ENCODE results near the gene DAPK1. TPM values are rescaled to one million over a fixed set of nuclear protein-coding genes. Genes with fewer than 3 reads are reported as not detected.

The DAPK1 gene
- total and polyA plus RNA-seq, 2 donors, result 12.1 to 79.2 TPM

- no peaks in the 10 kb centered on the region for H3K36me3 ChIP-seq (ENCODE audit: insufficient read depth)
- no peak overlapping the region for H3K27ac ChIP-seq (ENCODE audit: low read depth)
- no peaks in the 10 kb centered on the region for H3K4me1 ChIP-seq (ENCODE audit: insufficient read depth)
- 94% methylated on average over 1 of the region's 1 CpG for WGBS
- H3K4me3 ChIP-seq (ENCODE audit: low read depth, low read length), result no peak overlapping the region
- no peak for DNase-seq (ENCODE audit: extremely low spot score)
Observed at GRCh38 chr9:87717456-87717855, 219.8 kb downstream of the DAPK1 start.

- no peak overlapping the region for H3K4me3 ChIP-seq (ENCODE audit: low read depth, low read length)
- H3K4me1 ChIP-seq (ENCODE audit: insufficient read depth), result no peaks in the 10 kb centered on the region
- no peaks in the 10 kb centered on the region for H3K36me3 ChIP-seq (ENCODE audit: insufficient read depth)
- DNase-seq (ENCODE audit: extremely low spot score), result no peak
- H3K27ac ChIP-seq (ENCODE audit: low read depth), result no peak overlapping the region
- WGBS, result 94% methylated on average over 3 of the region's 3 CpGs
Observed at GRCh38 chr9:87718231-87718630, 220.6 kb downstream of the DAPK1 start.

GRCh38 chr9:87718852-87719612 is 221.4 kb downstream of the DAPK1 start:
- Histone ChIP-seq H3K36me3 (ENCODE audit: insufficient read depth) (no peaks in the 10 kb centered on the region), H3K4me3 (ENCODE audit: low read depth, low read length) (no peak overlapping the region), H3K4me1 (ENCODE audit: insufficient read depth) (no peaks in the 10 kb centered on the region), H3K27ac (ENCODE audit: low read depth) (no peak overlapping the region)
- WGBS, result 94% methylated on average over 6 of the region's 6 CpGs
- DNase-seq (ENCODE audit: extremely low spot score), result no peak

- no peaks in the 10 kb centered on the region for H3K36me3 ChIP-seq (ENCODE audit: insufficient read depth)
- 96% methylated on average over 2 of the region's 2 CpGs for WGBS
- no peak for DNase-seq (ENCODE audit: extremely low spot score)
- H3K4me1 ChIP-seq (ENCODE audit: insufficient read depth), result no peaks in the 10 kb centered on the region
- H3K4me3 ChIP-seq (ENCODE audit: low read depth, low read length), result no peak overlapping the region
- no peak overlapping the region for H3K27ac ChIP-seq (ENCODE audit: low read depth)
Observed at GRCh38 chr9:87720173-87720572, 222.5 kb downstream of the DAPK1 start.

- Histone ChIP-seq H3K36me3 (ENCODE audit: insufficient read depth) (no peaks in the 10 kb centered on the region), H3K4me1 (ENCODE audit: insufficient read depth) (no peaks in the 10 kb centered on the region), H3K4me3 (ENCODE audit: low read depth, low read length) (no peak overlapping the region), H3K27ac (ENCODE audit: low read depth) (no peak overlapping the region)
- 93% methylated on average over 5 of the region's 5 CpGs for WGBS
- no peak for DNase-seq (ENCODE audit: extremely low spot score)
Observed at GRCh38 chr9:87722393-87723088, 224.9 kb downstream of the DAPK1 start.

GRCh38 chr9:87725356-87725899 is 227.8 kb downstream of the DAPK1 start:
- H3K4me3 ChIP-seq (ENCODE audit: low read depth, low read length), result peak overlapping the region; percentile 60
- WGBS, result 2% methylated on average over 25 of the region's 25 CpGs
- no peaks in the 10 kb centered on the region for H3K36me3 ChIP-seq (ENCODE audit: insufficient read depth)
- H3K4me1 ChIP-seq (ENCODE audit: insufficient read depth), result no peaks in the 10 kb centered on the region
- peak overlapping the region; percentile 72 for H3K27ac ChIP-seq (ENCODE audit: low read depth)
- DNase-seq (ENCODE audit: extremely low spot score), result no peak

- no peaks in the 10 kb centered on the region for H3K4me1 ChIP-seq (ENCODE audit: insufficient read depth)
- WGBS, result under 1% methylated on average over 67 of the region's 67 CpGs
- H3K27ac ChIP-seq (ENCODE audit: low read depth), result peak within 1 kb of the TSS; percentile 95
- no peak for DNase-seq (ENCODE audit: extremely low spot score)
- H3K36me3 ChIP-seq (ENCODE audit: insufficient read depth), result no peaks in the 10 kb centered on the region
- H3K4me3 ChIP-seq (ENCODE audit: low read depth, low read length), result peak within 1 kb of the TSS; percentile 60
Observed at GRCh38 chr9:87725900-87726709, 228.4 kb downstream of the DAPK1 start, which contains the start of gene CTSL. TSS of gene CTSL (plus strand) at chr9:87726119. CDS start at chr9:87727604, 1,485 bp downstream.

- Histone ChIP-seq H3K4me3 (ENCODE audit: low read depth, low read length) (no peak overlapping the region), H3K4me1 (ENCODE audit: insufficient read depth) (no peaks in the 10 kb centered on the region)
Observed at GRCh38 chr9:87729246-87729645, 231.6 kb downstream of the DAPK1 start.

GRCh38 chr9:87731321-87731720 is 233.7 kb downstream of the DAPK1 start:
- DNase-seq (ENCODE audit: extremely low spot score), result no peak
- Histone ChIP-seq H3K4me1 (ENCODE audit: insufficient read depth) (no peaks in the 10 kb centered on the region), H3K4me3 (ENCODE audit: low read depth, low read length) (no peak overlapping the region), H3K36me3 (ENCODE audit: insufficient read depth) (no peaks in the 10 kb centered on the region), H3K27ac (ENCODE audit: low read depth) (no peak overlapping the region)
- 91% methylated on average over 2 of the region's 2 CpGs for WGBS

More at GRCh38 chr9:87729246-87729645, 231.6 kb downstream of the DAPK1 start:
- Histone ChIP-seq H3K27ac (ENCODE audit: low read depth) (no peak overlapping the region), H3K36me3 (ENCODE audit: insufficient read depth) (no peaks in the 10 kb centered on the region)
- 83% methylated on average over 2 of the region's 2 CpGs for WGBS
- DNase-seq (ENCODE audit: extremely low spot score), result no peak

- DNase-seq (ENCODE audit: extremely low spot score), result no peak
- Histone ChIP-seq H3K4me1 (ENCODE audit: insufficient read depth) (no peaks in the 10 kb centered on the region), H3K4me3 (ENCODE audit: low read depth, low read length) (no peak overlapping the region), H3K36me3 (ENCODE audit: insufficient read depth) (no peaks in the 10 kb centered on the region), H3K27ac (ENCODE audit: low read depth) (no peak overlapping the region)
- 56% methylated on average over 1 of the region's 1 CpG for WGBS
Observed at GRCh38 chr9:87732344-87732743, 234.7 kb downstream of the DAPK1 start.

- H3K36me3 ChIP-seq (ENCODE audit: insufficient read depth), result no peaks in the 10 kb centered on the region
- DNase-seq (ENCODE audit: extremely low spot score), result no peak
- H3K4me1 ChIP-seq (ENCODE audit: insufficient read depth), result no peaks in the 10 kb centered on the region
- WGBS, result 62% methylated on average over 3 of the region's 3 CpGs
- no peak overlapping the region for H3K4me3 ChIP-seq (ENCODE audit: low read depth, low read length)
- no peak overlapping the region for H3K27ac ChIP-seq (ENCODE audit: low read depth)
Observed at GRCh38 chr9:87732756-87733155, 235.1 kb downstream of the DAPK1 start.

GRCh38 chr9:87733273-87734052 is 235.8 kb downstream of the DAPK1 start:
- 94% methylated on average over 7 of the region's 7 CpGs for WGBS
- Histone ChIP-seq H3K4me3 (ENCODE audit: low read depth, low read length) (no peak overlapping the region), H3K27ac (ENCODE audit: low read depth) (no peak overlapping the region), H3K36me3 (ENCODE audit: insufficient read depth) (no peaks in the 10 kb centered on the region), H3K4me1 (ENCODE audit: insufficient read depth) (no peaks in the 10 kb centered on the region)
- DNase-seq (ENCODE audit: extremely low spot score), result no peak

GRCh38 chr9:87734106-87734505 is 236.4 kb downstream of the DAPK1 start:
- Histone ChIP-seq H3K4me1 (ENCODE audit: insufficient read depth) (no peaks in the 10 kb centered on the region), H3K4me3 (ENCODE audit: low read depth, low read length) (no peak overlapping the region), H3K27ac (ENCODE audit: low read depth) (no peak overlapping the region), H3K36me3 (ENCODE audit: insufficient read depth) (no peaks in the 10 kb centered on the region)
- WGBS, result 47% methylated on average over 2 of the region's 2 CpGs
- no peak for DNase-seq (ENCODE audit: extremely low spot score)

Data from urinary bladder (tissue), 4 donors.